Neural cell (in vitro differentiated cells): ENCODE results near the gene SPRR3. TPM values are rescaled to one million over a fixed set of nuclear protein-coding genes. Genes with fewer than 3 reads are reported as not detected.

Experiments
- H2AFZ ChIP-seq: fragments of 200-600, 300-800 bp; sonication (generic), shearing (Covaris generic); 2 replicates; pipeline ENCODE4 v1.6.0; 2014; ENCODE audit warnings: low read depth, mild to moderate bottlenecking, antibody characterized with exemption, low read length, moderate library complexity
- H3F3A ChIP-seq: fragments of 200-600 bp; shearing (Covaris generic); 2 replicates; pipeline ENCODE4 v1.6.1; 2016; ENCODE audit warnings: mild to moderate bottlenecking, moderate library complexity, mixed read lengths, antibody characterized with exemption, low read length; ENCODE audit not compliant: insufficient read depth, poor library complexity, severe bottlenecking
- H3K27ac ChIP-seq: fragments of 200-600, 300-800 bp; sonication (generic), shearing (Covaris generic); 2 replicates; pipeline ENCODE4 v1.5.1; 2014; ENCODE audit warnings: mild to moderate bottlenecking, low read length, moderate library complexity
- H3K27me3 ChIP-seq: fragments of 300-800, 200-600 bp; sonication (generic), shearing (Covaris generic); 2 replicates; pipeline ENCODE4 v1.6.0; 2014; ENCODE audit warnings: mild to moderate bottlenecking, low read depth, low read length, moderate library complexity; ENCODE audit not compliant: insufficient read depth
- H3K36me3 ChIP-seq: fragments of 300-800, 200-600 bp; sonication (generic), shearing (Covaris generic); 2 replicates; pipeline ENCODE4 v1.5.1; 2014; ENCODE audit warnings: mild to moderate bottlenecking, antibody characterized with exemption, low read length, moderate library complexity; ENCODE audit not compliant: insufficient read depth
- H3K4me2 ChIP-seq: fragments of 300-800, 200-600 bp; sonication (generic), shearing (Covaris generic); 2 replicates; pipeline ENCODE4 v1.6.0; 2014; ENCODE audit warnings: mild to moderate bottlenecking, low read length
- H3K4me3 ChIP-seq: fragments of 300-800, 200-600 bp; sonication (generic), shearing (Covaris generic); 2 replicates; pipeline ENCODE4 v1.5.1; 2014; ENCODE audit warnings: mild to moderate bottlenecking, low read length, moderate library complexity
- H3K79me2 ChIP-seq: fragments of 200-600 bp; shearing (Covaris generic); replicated peaks from 2 replicates; pipeline ENCODE4 v1.6.0; 2014; ENCODE audit warnings: mild to moderate bottlenecking, low read length, moderate library complexity; ENCODE audit not compliant: insufficient read depth
- H3K9ac ChIP-seq: fragments of 300-800, 200-600 bp; sonication (generic), shearing (Covaris generic); 2 replicates; pipeline ENCODE4 v1.6.1; 2016; ENCODE audit warnings: mild to moderate bottlenecking, low read length, mixed read lengths
- H3K9me2 ChIP-seq: fragments of 200-600 bp; shearing (Covaris generic); 2 replicates; pipeline ENCODE4 v1.6.1; 2016; ENCODE audit warnings: mild to moderate bottlenecking, low read length, mixed read lengths; ENCODE audit not compliant: insufficient read depth
- H3K9me3 ChIP-seq: fragments of 200-600, 300-800 bp; sonication (generic), shearing (Covaris generic); 2 replicates; pipeline ENCODE4 v1.6.1; 2016; ENCODE audit warnings: mild to moderate bottlenecking, mixed run types, low read length, moderate library complexity, mixed read lengths
- H4K20me1 ChIP-seq: fragments of 200-600 bp; shearing (Covaris generic); 2 replicates; pipeline ENCODE4 v1.6.1; 2016; ENCODE audit warnings: mild to moderate bottlenecking, mixed run types; ENCODE audit not compliant: insufficient read depth
- CTCF ChIP-seq: fragments of 450-650 bp; IDR thresholded peaks from 2 replicates; pipeline ENCODE4 v1.5.1; 2014; ENCODE audit warnings: antibody characterized with exemption, mild to moderate bottlenecking, moderate library complexity; ENCODE audit not compliant: poor library complexity, severe bottlenecking
- EP300 ChIP-seq: fragments of 450-650 bp; conservative IDR thresholded peaks from 2 replicates; pipeline ENCODE4 v1.6.1; 2014; ENCODE audit warnings: antibody characterized with exemption, mild to moderate bottlenecking, moderate library complexity; ENCODE audit not compliant: poor library complexity, severe bottlenecking
- EZH2 ChIP-seq: fragments of 200-600, 300-800 bp; shearing (Covaris generic), sonication (generic); IDR thresholded peaks from 2 replicates; pipeline ENCODE4 v1.6.1; 2014; ENCODE audit warnings: antibody characterized with exemption, low read length, borderline replicate concordance, mild to moderate bottlenecking; ENCODE audit not compliant: insufficient read depth, poor library complexity, severe bottlenecking
- MXI1 ChIP-seq: fragments of 450-650 bp; conservative IDR thresholded peaks from 2 replicates; pipeline ENCODE4 v1.6.1; 2014; ENCODE audit warnings: antibody characterized with exemption, mild to moderate bottlenecking; ENCODE audit not compliant: poor library complexity, severe bottlenecking
- POLR2AphosphoS5 ChIP-seq: IDR thresholded peaks from 2 replicates; pipeline ENCODE4 v1.6.1; 2012
- RAD21 ChIP-seq: fragments of 450-650 bp; conservative IDR thresholded peaks from 2 replicates; pipeline ENCODE4 v1.6.1; 2014; ENCODE audit warnings: antibody characterized with exemption, mild to moderate bottlenecking, moderate library complexity
- REST ChIP-seq: IDR thresholded peaks from 2 replicates; pipeline ENCODE4 v1.6.1; 2012; ENCODE audit warnings: borderline replicate concordance
- SMC3 ChIP-seq: fragments of 450-650 bp; conservative IDR thresholded peaks from 2 replicates; pipeline ENCODE4 v1.6.1; 2014; ENCODE audit warnings: antibody characterized with exemption, mild to moderate bottlenecking, moderate library complexity; ENCODE audit not compliant: poor library complexity
- TAF1 ChIP-seq: IDR thresholded peaks from 2 replicates; pipeline ENCODE4 v1.6.1; 2012; ENCODE audit warnings: low read depth
- polyA plus RNA-seq: library from polyadenylated mRNA; depleted of rRNA; stranded (reverse); fragments of >200 nt; gene quantifications from 2 replicates; pipeline ENCODE4 v1.2.3, GENCODE V29; 2014

SPRR3 gene
- polyA plus RNA-seq, 1 donor from 2014 or later = not detected

GRCh38 chr1:152972196-152972886, 29.2 kb upstream of the SPRR3 start:
- Histone ChIP-seq H3K9ac (no peak overlapping the region), H3K27ac (no peak overlapping the region), H4K20me1 (no peaks in the 10 kb centered on the region), H3K4me3 (no peak overlapping the region), H3K27me3 (no peaks in the 10 kb centered on the region), H3K4me2 (no peak overlapping the region), H3F3A (no peaks in the 10 kb centered on the region), H2AFZ (no peak overlapping the region), H3K9me3 (no peaks in the 10 kb centered on the region), H3K79me2 (no peaks in the 10 kb centered on the region), H3K9me2 (no peaks in the 10 kb centered on the region), H3K36me3 (no peaks in the 10 kb centered on the region)
- TF ChIP-seq EP300 = no peak
- no peak for TF ChIP-seq POLR2AphosphoS5
- TF ChIP-seq RAD21 = no peak
- no peak for TF ChIP-seq EZH2
- TF ChIP-seq REST = no peak
- no peak for TF ChIP-seq MXI1
- TF ChIP-seq TAF1 = no peak
- TF ChIP-seq SMC3 = no peak
- no peak for TF ChIP-seq CTCF

- H3K79me2 ChIP-seq = no peaks in the 10 kb centered on the region
- no peak overlapping the region for H2AFZ ChIP-seq
- H3K27ac ChIP-seq = no peak overlapping the region
- TF ChIP-seq TAF1 = no peak
- no peaks in the 10 kb centered on the region for H3K9me2 ChIP-seq
- no peaks in the 10 kb centered on the region for H3F3A ChIP-seq
- no peak overlapping the region for H3K9ac ChIP-seq
- H3K9me3 ChIP-seq = no peaks in the 10 kb centered on the region
- H3K4me2 ChIP-seq = no peak overlapping the region
- no peaks in the 10 kb centered on the region for H4K20me1 ChIP-seq
- no peaks in the 10 kb centered on the region for H3K36me3 ChIP-seq
- H3K4me3 ChIP-seq = no peak overlapping the region
- no peaks in the 10 kb centered on the region for H3K27me3 ChIP-seq
These were observed 24.9 kb upstream of the SPRR3 start for GRCh38 chr1:152976688-152977087.

- no peaks in the 10 kb centered on the region for H4K20me1 ChIP-seq
- no peaks in the 10 kb centered on the region for H3K9me3 ChIP-seq
- no peak overlapping the region for H2AFZ ChIP-seq
- H3K4me3 ChIP-seq = no peak overlapping the region
- TF ChIP-seq SMC3 = no peak
- no peak for TF ChIP-seq CTCF
- no peak for TF ChIP-seq EP300
- no peak for TF ChIP-seq EZH2
- no peak for TF ChIP-seq TAF1
- TF ChIP-seq MXI1 = no peak
- no peak for TF ChIP-seq REST
- TF ChIP-seq RAD21 = no peak
- TF ChIP-seq POLR2AphosphoS5 = no peak
- H3K36me3 ChIP-seq = no peaks in the 10 kb centered on the region
- H3K27me3 ChIP-seq = no peaks in the 10 kb centered on the region
- H3K9me2 ChIP-seq = no peaks in the 10 kb centered on the region
- no peaks in the 10 kb centered on the region for H3F3A ChIP-seq
- no peak overlapping the region for H3K4me2 ChIP-seq
- H3K79me2 ChIP-seq = no peaks in the 10 kb centered on the region
- H3K27ac ChIP-seq = no peak overlapping the region
- H3K9ac ChIP-seq = no peak overlapping the region
These were observed 23.9 kb upstream of the SPRR3 start for GRCh38 chr1:152977614-152978013.
